Spleen (tissue), 11 donors: ENCODE measurements around the gene HIP1. TPM values are rescaled to one million over a fixed set of nuclear protein-coding genes. Genes with fewer than 3 reads are reported as not detected.

Experiments used
- DNase-seq: peaks from one replicate; pipeline ENCODE4 v3.0.0-alpha.2; 2020
- H3K27ac ChIP-seq, 8 donors: fragments of 200-600 bp; sonication (generic) in 7 of 8; 1 replicate in 4 of 8; 2 replicates in 4 of 8; pipeline versions ENCODE4 v1.5.0 to v1.8.0; 2016 to 2021; ENCODE audit warnings: inconsistent platforms in 4 of 8, mild to moderate bottlenecking in 4 of 8, moderate library complexity in 1 of 8
- H3K27me3 ChIP-seq, 7 donors: fragments of 200-600 bp; sonication (generic) in 6 of 7; replicated peaks in 1 of 7; 1 replicate in 4 of 7; 2 replicates in 3 of 7; pipeline versions ENCODE4 v1.5.0 to v1.8.0; 2016 to 2021; ENCODE audit warnings: inconsistent platforms in 3 of 7, mild to moderate bottlenecking in 1 of 7
- H3K36me3 ChIP-seq, 6 donors: fragments of 200-600 bp; sonication (generic) in 5 of 6; 1 replicate in 4 of 6; 2 replicates in 2 of 6; pipeline versions ENCODE4 v1.5.0 to v1.8.0; 2016 to 2021; ENCODE audit warnings: inconsistent platforms in 2 of 6
- H3K4me1 ChIP-seq, 6 donors: fragments of 200-600 bp; sonication (generic) in 5 of 6; 1 replicate in 3 of 6; 2 replicates in 3 of 6; pipeline versions ENCODE4 v1.5.0 to v1.8.0; 2016 to 2021; ENCODE audit warnings: inconsistent platforms in 3 of 6
- H3K4me3 ChIP-seq, 8 donors: fragments of 200-600 bp; sonication (generic) in 7 of 8; 1 replicate in 4 of 8; 2 replicates in 4 of 8; pipeline versions ENCODE4 v1.5.0 to v1.8.0; 2016 to 2021; ENCODE audit warnings: inconsistent platforms in 4 of 8, mild to moderate bottlenecking in 4 of 8, moderate library complexity in 2 of 8
- H3K9me3 ChIP-seq, 8 donors: fragments of 200-600 bp; sonication (generic) in 7 of 8; 1 replicate in 4 of 8; 2 replicates in 4 of 8; pipeline versions ENCODE4 v1.5.0 to v1.8.0; 2016 to 2021; ENCODE audit warnings: inconsistent platforms in 4 of 8
- CTCF ChIP-seq, 11 experiments: fragments of 200-600 bp in 7 of 11; fragments of 450-650 bp in 4 of 11; sonication (generic) in 4 of 11; IDR thresholded peaks in 8 of 11; conservative IDR thresholded peaks in 3 of 11; 1 replicate in 7 of 11; 2 replicates in 4 of 11; pipeline versions ENCODE4 v1.4.0 to v1.8.0; 2016 to 2021; ENCODE audit warnings: antibody characterized with exemption in 11 of 11, inconsistent platforms in 4 of 11, mild to moderate bottlenecking in 1 of 11
- POLR2A ChIP-seq, 3 donors: fragments of 450-650 bp; IDR thresholded peaks; one replicate each; pipeline ENCODE4 v1.5.1; 2017; ENCODE audit warnings: antibody characterized with exemption in 3 of 3, mild to moderate bottlenecking in 1 of 3
- POLR2AphosphoS5 ChIP-seq, 3 donors: sonication (generic); formaldehyde crosslinking; IDR thresholded peaks; one replicate each; pipeline ENCODE4 v1.5.1; 2017; ENCODE audit warnings: antibody characterized with exemption in 3 of 3
- WGBS, 5 donors: extraction: QIAGEN DNeasy Blood & Tissue Kit in 3 of 5; methylation state at CpG; one replicate each; pipeline versions ENCODE4 v1.1.5 to v1.1.7; 2013 to 2018; 5-methylcytosine and 5-hydroxymethylcytosine counted together
- intact Hi-C: fragments of 100-400 bp; cut with DNase I; formaldehyde crosslinking; loops from one replicate; pipeline ENCODE4 v1.15.0; 2023; ENCODE audit warnings: low total_unique reads
- polyA plus RNA-seq, 3 donors: library from polyadenylated mRNA; stranded (reverse); fragments of 200-250 nt; gene quantifications; one replicate each; pipeline ENCODE4 v1.2.1, GENCODE V29; 2013
- total RNA-seq, 7 donors: library from RNA; depleted of rRNA in 3 of 7; stranded (reverse); fragments of >200 nt in 3 of 7; fragmentation: NEBNext Ultra II Directional in 4 of 7; extraction: Animal tissue kit (Norgen Biotek cat#: 25700) in 4 of 7; gene quantifications; one replicate each; pipeline versions ENCODE4 v1.1.0 to v1.2.1, GENCODE V29; 2016 to 2021
- donor health status: healthy with polysubstance abuse.
- donor health status: DM: no; HTN: no; CAD: no; lungs with moderate emphysema.
- donor health status: DM: no; HTN: no; CAD: no.
- donor health status: Bipolar disorder and iron deficiency.
- donor health status: healthy.
- donor health status: DM: no; HTN: no; CAD: no.
- donor health status: DM: yes; HTN: yes; CAD: no.

HIP1 gene
- total and polyA plus RNA-seq, 10 donors = 3.4 to 52.6 (median 35.1) TPM

DNA sequence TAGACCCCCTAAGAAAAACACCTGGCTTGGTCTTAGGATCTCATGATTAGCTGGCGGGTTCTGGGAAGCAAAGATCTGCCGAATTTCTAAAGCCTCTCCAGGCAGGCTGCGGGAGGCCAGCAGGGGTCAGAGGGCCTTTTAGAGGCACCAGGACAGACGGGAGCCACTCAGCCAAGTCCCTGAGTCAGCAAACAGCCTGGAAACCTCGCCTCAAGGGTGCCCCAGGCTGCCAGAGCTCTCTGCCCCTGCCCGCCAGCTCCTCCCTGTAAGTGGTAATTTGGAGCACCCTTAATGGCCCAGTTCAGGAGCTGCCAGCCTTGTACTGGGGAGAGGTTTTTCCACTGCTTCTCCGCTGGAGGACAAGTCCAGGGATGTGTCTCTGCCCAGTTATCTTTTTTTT is 88.7 kb downstream of the HIP1 start:
- peak overlapping the region; percentile 2 to 79 (median 68) for H3K27ac ChIP-seq
- no peaks in the 10 kb centered on the region for H3K9me3 ChIP-seq
- H3K4me3 ChIP-seq = no peak overlapping the region
- intact Hi-C loops = no loop called here
- WGBS, 5 donors = 49 to 88% (median 63%) methylated on average over 4 to 7 of the region's 7 CpGs
- H3K4me1 ChIP-seq = peaks cover 3 to 31% (median 18%) of the 10 kb centered on the region in 6 donors
- no peak for DNase-seq
- TF ChIP-seq CTCF (IDR thresholded peaks at IDR 0.05 in 8 of 11, conservative IDR thresholded peaks at IDR 0.05 in 3 of 11) (peak in 1 of 11 experiments; percentile 4), POLR2A (IDR thresholded peaks at IDR 0.05) (no peak)
- no peaks in the 10 kb centered on the region for H3K36me3 ChIP-seq
- H3K27me3 ChIP-seq = no peaks in the 10 kb centered on the region

GRCh38 chr7:75649462-75649861 is 89.3 kb downstream of the HIP1 start:
- intact Hi-C loops = loop anchor here (10.0 kb wide), 1 partner anchor 85 kb away; no protein-coding TSS in a partner anchor
- peaks cover 3 to 31% (median 18%) of the 10 kb centered on the region in 6 donors for H3K4me1 ChIP-seq
- peak overlapping the region in 6 of 8 donors; percentile 63 to 79 (median 70) for H3K27ac ChIP-seq
- H3K4me3 ChIP-seq = no peak overlapping the region
- DNase-seq = no peak
- no peaks in the 10 kb centered on the region for H3K9me3 ChIP-seq
- no peaks in the 10 kb centered on the region for H3K36me3 ChIP-seq
- no peak for TF ChIP-seq CTCF (IDR thresholded peaks at IDR 0.05 in 8 of 11, conservative IDR thresholded peaks at IDR 0.05 in 3 of 11)
- no peak for TF ChIP-seq POLR2A (IDR thresholded peaks at IDR 0.05)
- TF ChIP-seq POLR2AphosphoS5 (IDR thresholded peaks at IDR 0.05) = no peak
- 41 to 54% (median 46%) methylated on average over 4 of the region's 4 CpGs for WGBS, 5 donors
- no peaks in the 10 kb centered on the region for H3K27me3 ChIP-seq

GRCh38 chr7:75647709-75648438 is 90.9 kb downstream of the HIP1 start:
- Histone ChIP-seq H3K27ac (no peak overlapping the region), H3K4me1 (peaks cover 3 to 31% (median 18%) of the 10 kb centered on the region in 6 donors), H3K4me3 (no peak overlapping the region), H3K36me3 (no peaks in the 10 kb centered on the region), H3K9me3 (peaks cover 0 to 9% (median 6%) of the 10 kb centered on the region in 8 donors), H3K27me3 (no peaks in the 10 kb centered on the region)
- WGBS, 5 donors = 89 to 99% (median 95%) methylated on average over 5 to 6 of the region's 6 CpGs
- DNase-seq = no peak
- intact Hi-C loops = loop anchor here (10.0 kb wide), 1 partner anchor 83 kb away; no protein-coding TSS in a partner anchor
- TF ChIP-seq CTCF (IDR thresholded peaks at IDR 0.05 in 8 of 11, conservative IDR thresholded peaks at IDR 0.05 in 3 of 11) (no peak), POLR2AphosphoS5 (IDR thresholded peaks at IDR 0.05) (no peak), POLR2A (IDR thresholded peaks at IDR 0.05) (no peak)

GRCh38 chr7:75646571-75647102 is 92.1 kb downstream of the HIP1 start:
- Histone ChIP-seq H3K27me3 (no peaks in the 10 kb centered on the region), H3K27ac (no peak overlapping the region), H3K36me3 (no peaks in the 10 kb centered on the region), H3K4me3 (no peak overlapping the region), H3K4me1 (peaks cover 3 to 35% (median 18%) of the 10 kb centered on the region in 6 donors), H3K9me3 (peaks cover 0 to 9% (median 7%) of the 10 kb centered on the region in 8 donors)
- no peak for DNase-seq
- TF ChIP-seq CTCF (IDR thresholded peaks at IDR 0.05 in 8 of 11, conservative IDR thresholded peaks at IDR 0.05 in 3 of 11) (no peak), POLR2AphosphoS5 (IDR thresholded peaks at IDR 0.05) (no peak), POLR2A (IDR thresholded peaks at IDR 0.05) (no peak)
- intact Hi-C loops = loop anchor here (10.0 kb wide), 1 partner anchor 82 kb away; no protein-coding TSS in a partner anchor
- 84 to 96% (median 93%) methylated on average over 7 to 9 of the region's 9 CpGs for WGBS, 5 donors
